HL-60 (cell line): Measurements from ENCODE around the gene VASN.

Experiments
- DNase-seq, 2 experiments: peaks; one replicate each; pipeline ENCODE4 v3.0.0-alpha.2; 2010 to 2020; ENCODE audit warnings: low read depth in 1 of 2, low spot score in 1 of 2
- H3K27ac ChIP-seq: fragments of 250-450 bp; sonication (Bioruptor Pico); replicated peaks from 2 replicates; pipeline ENCODE4 v1.5.1; 2020; ENCODE audit warnings: mild to moderate bottlenecking, moderate library complexity
- H3K27me3 ChIP-seq: fragments of 250-450 bp; sonication (Bioruptor Pico); 2 replicates; pipeline ENCODE4 v1.5.1; 2021; ENCODE audit warnings: mild to moderate bottlenecking, moderate library complexity; ENCODE audit not compliant: insufficient read depth, poor library complexity, severe bottlenecking
- H3K4me3 ChIP-seq: replicated peaks from 2 replicates; pipeline ENCODE4 v1.5.1; 2011; ENCODE audit warnings: mild to moderate bottlenecking, control low read depth, low read length; ENCODE audit not compliant: insufficient read depth
- GABPA ChIP-seq: IDR thresholded peaks from 2 replicates; pipeline ENCODE4 v1.6.1; 2012; ENCODE audit warnings: low read depth
- POLR2AphosphoS5 ChIP-seq: IDR thresholded peaks from 2 replicates; pipeline ENCODE4 v1.6.1; 2012; ENCODE audit warnings: low read depth
- SPI1 ChIP-seq: IDR thresholded peaks from 2 replicates; pipeline ENCODE4 v1.6.1; 2012; ENCODE audit warnings: low read depth, mild to moderate bottlenecking, borderline replicate concordance
- TF ChIP-seq, protein P1 (sequence below): IDR thresholded peaks from one replicate; pipeline ENCODE4 v1.5.1; 2011; ENCODE audit warnings: low read length, control low read depth, inconsistent platforms; ENCODE audit not compliant: insufficient read depth
- TF ChIP-seq, protein P2 (sequence below): IDR thresholded peaks from 2 replicates; pipeline ENCODE4 v1.6.1; 2012; ENCODE audit warnings: low read depth; ENCODE audit not compliant: insufficient replicate concordance

VASN gene

DNA sequence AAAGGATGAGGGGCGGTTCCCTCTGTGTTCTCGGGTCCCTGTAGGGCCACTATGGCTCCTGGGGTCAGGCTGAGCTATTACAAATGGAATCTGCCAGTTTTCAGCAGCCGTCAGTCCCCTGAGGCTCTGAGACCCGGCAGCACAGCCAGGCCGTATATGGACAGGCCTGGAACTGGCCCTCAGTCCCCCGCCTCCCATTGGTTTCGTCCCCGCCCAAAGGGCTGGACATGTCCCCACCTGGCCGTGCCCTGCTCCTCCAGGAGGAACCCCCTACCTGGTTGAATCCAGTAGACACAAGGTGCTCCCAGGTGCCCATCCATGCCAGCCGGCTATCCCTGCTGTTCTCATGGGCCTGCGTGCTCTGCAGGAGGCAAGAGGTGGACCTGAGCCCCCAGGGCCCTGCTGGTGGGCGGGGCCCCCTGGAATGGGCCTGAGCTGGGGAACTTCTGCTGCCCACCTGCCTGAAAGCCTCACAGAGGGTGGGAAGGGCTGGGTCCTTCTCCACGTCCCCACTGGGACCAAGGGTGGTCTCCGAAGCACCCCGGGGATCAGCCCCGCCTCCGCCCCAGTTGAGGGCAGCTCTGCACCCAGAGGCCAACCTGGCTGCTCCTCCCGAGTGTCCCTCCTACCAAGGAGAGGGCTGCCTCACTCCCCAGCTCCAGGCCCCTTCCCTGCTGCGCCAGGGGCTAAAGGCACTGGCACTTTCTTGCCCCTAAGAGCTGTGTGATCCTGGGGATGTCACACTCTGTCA is 16.8 kb downstream of the VASN start:
- Histone ChIP-seq H3K27me3 (no peaks in the 10 kb centered on the region), H3K4me3 (no peak overlapping the region), H3K27ac (no peak overlapping the region)
- DNase-seq = no peak
- no peak for TF ChIP-seq POLR2AphosphoS5
- TF ChIP-seq, protein P1, sequence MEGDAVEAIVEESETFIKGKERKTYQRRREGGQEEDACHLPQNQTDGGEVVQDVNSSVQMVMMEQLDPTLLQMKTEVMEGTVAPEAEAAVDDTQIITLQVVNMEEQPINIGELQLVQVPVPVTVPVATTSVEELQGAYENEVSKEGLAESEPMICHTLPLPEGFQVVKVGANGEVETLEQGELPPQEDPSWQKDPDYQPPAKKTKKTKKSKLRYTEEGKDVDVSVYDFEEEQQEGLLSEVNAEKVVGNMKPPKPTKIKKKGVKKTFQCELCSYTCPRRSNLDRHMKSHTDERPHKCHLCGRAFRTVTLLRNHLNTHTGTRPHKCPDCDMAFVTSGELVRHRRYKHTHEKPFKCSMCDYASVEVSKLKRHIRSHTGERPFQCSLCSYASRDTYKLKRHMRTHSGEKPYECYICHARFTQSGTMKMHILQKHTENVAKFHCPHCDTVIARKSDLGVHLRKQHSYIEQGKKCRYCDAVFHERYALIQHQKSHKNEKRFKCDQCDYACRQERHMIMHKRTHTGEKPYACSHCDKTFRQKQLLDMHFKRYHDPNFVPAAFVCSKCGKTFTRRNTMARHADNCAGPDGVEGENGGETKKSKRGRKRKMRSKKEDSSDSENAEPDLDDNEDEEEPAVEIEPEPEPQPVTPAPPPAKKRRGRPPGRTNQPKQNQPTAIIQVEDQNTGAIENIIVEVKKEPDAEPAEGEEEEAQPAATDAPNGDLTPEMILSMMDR = no peak
- TF ChIP-seq, protein P2, sequence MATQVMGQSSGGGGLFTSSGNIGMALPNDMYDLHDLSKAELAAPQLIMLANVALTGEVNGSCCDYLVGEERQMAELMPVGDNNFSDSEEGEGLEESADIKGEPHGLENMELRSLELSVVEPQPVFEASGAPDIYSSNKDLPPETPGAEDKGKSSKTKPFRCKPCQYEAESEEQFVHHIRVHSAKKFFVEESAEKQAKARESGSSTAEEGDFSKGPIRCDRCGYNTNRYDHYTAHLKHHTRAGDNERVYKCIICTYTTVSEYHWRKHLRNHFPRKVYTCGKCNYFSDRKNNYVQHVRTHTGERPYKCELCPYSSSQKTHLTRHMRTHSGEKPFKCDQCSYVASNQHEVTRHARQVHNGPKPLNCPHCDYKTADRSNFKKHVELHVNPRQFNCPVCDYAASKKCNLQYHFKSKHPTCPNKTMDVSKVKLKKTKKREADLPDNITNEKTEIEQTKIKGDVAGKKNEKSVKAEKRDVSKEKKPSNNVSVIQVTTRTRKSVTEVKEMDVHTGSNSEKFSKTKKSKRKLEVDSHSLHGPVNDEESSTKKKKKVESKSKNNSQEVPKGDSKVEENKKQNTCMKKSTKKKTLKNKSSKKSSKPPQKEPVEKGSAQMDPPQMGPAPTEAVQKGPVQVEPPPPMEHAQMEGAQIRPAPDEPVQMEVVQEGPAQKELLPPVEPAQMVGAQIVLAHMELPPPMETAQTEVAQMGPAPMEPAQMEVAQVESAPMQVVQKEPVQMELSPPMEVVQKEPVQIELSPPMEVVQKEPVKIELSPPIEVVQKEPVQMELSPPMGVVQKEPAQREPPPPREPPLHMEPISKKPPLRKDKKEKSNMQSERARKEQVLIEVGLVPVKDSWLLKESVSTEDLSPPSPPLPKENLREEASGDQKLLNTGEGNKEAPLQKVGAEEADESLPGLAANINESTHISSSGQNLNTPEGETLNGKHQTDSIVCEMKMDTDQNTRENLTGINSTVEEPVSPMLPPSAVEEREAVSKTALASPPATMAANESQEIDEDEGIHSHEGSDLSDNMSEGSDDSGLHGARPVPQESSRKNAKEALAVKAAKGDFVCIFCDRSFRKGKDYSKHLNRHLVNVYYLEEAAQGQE = no peak
- no peak for TF ChIP-seq GABPA
- TF ChIP-seq SPI1 = no peak

DNA sequence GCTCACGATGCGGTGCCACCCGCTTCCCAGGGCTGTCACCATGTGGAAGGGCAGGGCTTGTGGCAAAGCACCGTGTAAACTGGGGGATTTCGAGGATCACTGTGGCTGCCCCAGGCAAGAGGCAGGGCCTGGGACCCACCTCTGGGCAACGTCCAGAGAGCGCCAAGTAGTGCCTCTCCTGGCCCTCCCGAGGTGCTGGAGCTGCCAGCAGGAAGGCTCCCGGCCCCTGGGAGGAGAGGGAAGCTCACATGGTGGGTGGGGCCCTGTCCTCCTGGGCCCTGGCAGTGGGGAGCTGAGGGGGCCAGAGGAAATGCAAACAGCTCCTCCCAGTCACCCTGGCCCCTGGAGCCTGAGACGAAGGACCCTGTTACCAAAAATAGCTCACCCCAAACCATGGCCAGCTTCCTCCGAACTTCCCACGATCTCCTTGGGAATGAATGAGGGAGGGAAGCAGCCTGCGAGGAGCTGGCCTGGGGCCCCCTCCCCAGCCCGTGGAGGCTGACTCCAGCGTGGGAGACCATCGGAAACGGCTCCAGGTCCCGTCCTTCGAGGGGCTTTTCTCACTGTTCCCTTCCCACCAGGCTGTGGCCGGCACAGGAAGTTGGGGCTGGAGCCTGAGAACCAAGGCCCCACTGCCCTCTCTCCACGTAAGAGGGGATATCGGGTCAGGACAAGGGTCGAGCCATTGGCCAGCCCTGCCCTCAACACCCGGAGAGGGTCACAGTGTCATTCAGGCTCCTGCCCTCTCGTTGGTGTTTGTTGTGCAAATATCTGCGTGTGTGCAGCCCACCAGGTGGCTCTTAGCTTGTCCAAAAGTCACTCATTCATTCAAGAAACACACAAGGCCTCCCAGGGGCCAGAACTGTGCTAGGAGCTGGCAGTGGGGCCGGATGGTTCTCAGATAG is 17.7 kb downstream of the VASN start:
- DNase-seq = no peak

More for the DNA sequence above, 17.7 kb downstream of the VASN start:
- Histone ChIP-seq H3K27ac (no peak overlapping the region), H3K27me3 (no peaks in the 10 kb centered on the region), H3K4me3 (no peak overlapping the region)
- TF ChIP-seq, protein P1 = no peak
- TF ChIP-seq POLR2AphosphoS5 (no peak), GABPA (no peak), SPI1 (no peak)
- TF ChIP-seq, protein P2 = no peak
